ENCODE data around the gene TMEM14C.

DNA sequence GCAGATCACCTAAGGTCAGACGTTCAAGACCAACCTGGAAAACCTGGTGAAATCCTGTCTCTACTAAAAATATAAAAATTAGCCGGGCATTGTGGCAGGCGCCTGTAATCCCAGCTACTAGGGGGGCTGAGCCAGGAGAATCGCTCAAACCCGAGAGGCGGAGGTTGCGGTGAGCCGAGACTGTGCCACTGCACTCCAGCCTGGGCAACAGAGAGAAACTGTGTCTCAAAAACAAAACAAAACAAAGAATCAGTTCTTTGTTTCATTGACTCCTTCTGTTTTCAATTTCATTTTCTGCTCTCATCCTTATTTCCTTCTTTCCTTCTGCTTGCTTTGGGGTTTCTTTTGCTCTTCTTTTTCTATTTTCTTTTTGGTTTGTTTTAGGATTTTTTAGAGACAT lies 8.9 kb upstream of the TMEM14C start:
- TF ChIP-seq, protein P1, sequence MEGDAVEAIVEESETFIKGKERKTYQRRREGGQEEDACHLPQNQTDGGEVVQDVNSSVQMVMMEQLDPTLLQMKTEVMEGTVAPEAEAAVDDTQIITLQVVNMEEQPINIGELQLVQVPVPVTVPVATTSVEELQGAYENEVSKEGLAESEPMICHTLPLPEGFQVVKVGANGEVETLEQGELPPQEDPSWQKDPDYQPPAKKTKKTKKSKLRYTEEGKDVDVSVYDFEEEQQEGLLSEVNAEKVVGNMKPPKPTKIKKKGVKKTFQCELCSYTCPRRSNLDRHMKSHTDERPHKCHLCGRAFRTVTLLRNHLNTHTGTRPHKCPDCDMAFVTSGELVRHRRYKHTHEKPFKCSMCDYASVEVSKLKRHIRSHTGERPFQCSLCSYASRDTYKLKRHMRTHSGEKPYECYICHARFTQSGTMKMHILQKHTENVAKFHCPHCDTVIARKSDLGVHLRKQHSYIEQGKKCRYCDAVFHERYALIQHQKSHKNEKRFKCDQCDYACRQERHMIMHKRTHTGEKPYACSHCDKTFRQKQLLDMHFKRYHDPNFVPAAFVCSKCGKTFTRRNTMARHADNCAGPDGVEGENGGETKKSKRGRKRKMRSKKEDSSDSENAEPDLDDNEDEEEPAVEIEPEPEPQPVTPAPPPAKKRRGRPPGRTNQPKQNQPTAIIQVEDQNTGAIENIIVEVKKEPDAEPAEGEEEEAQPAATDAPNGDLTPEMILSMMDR (IDR thresholded peaks at IDR 0.05; ENCODE audit: low read length) = no peak
- TF ChIP-seq EZH2 (IDR thresholded peaks at IDR 0.05; ENCODE audit: borderline replicate concordance, low read length) = no peak
